Pancreas (tissue), 10 donors: ENCODE results near the gene LAG3. TPM values are rescaled to one million over a fixed set of nuclear protein-coding genes. Genes with fewer than 3 reads are reported as not detected.
A peak's percentile ranks its signal among the peaks of the same experiment; 100 is the strongest.

ENCODE experiments used
- ATAC-seq, 4 donors: fragments of 200-7000 bp; cut with Tn5 transposase; one replicate each; pipeline versions ENCODE4 v1.8.0 to v1.9.1; 2020; ENCODE audit warnings: mild to moderate bottlenecking in 4 of 4, moderate library complexity in 4 of 4
- DNase-seq, 6 donors: peaks; one replicate each; pipeline ENCODE4 v3.0.0-alpha.2; 2020
- FAIRE-seq: peaks from 2 replicates; lab custom pipeline; 2012; peaks lifted over from hg19 to GRCh38; lab: Jason Lieb, UNC
- H3K27ac ChIP-seq, 4 donors: fragments of 200-600 bp; sonication (generic); 1 replicate in 3 of 4; 2 replicates in 1 of 4; pipeline versions ENCODE4 v1.5.0 to v1.8.0; 2020
- H3K27me3 ChIP-seq, 4 donors: fragments of 200-600 bp; one replicate each; pipeline ENCODE4 v1.8.0; 2021
- H3K36me3 ChIP-seq, 3 donors: fragments of 200-600 bp; sonication (generic) in 1 of 3; one replicate each; pipeline versions ENCODE4 v1.5.0 to v1.8.0; 2020 to 2021
- H3K4me1 ChIP-seq, 3 donors: fragments of 200-600 bp; one replicate each; pipeline ENCODE4 v1.8.0; 2021
- H3K4me3 ChIP-seq, 4 donors: fragments of 200-600 bp; sonication (generic) in 2 of 4; one replicate each; pipeline versions ENCODE4 v1.5.0 to v1.8.0; 2020 to 2021
- H3K9me3 ChIP-seq, 4 donors: fragments of 200-600 bp; one replicate each; pipeline ENCODE4 v1.8.0; 2021
- WGBS, 2 donors: extraction: QIAGEN DNeasy Blood & Tissue Kit; methylation state at CpG; one replicate each; pipeline ENCODE4 v1.1.7; 2013; 5-methylcytosine and 5-hydroxymethylcytosine counted together
- intact Hi-C, 3 donors: fragments of 100-400 bp; cut with DNase I; formaldehyde crosslinking; loops; one replicate each; pipeline versions ENCODE4 v1.11.1 to v1.14.2; 2022
- polyA plus RNA-seq, 2 donors: library from polyadenylated mRNA; stranded (reverse); fragments of 200-250 nt; gene quantifications; one replicate each; pipeline ENCODE4 v1.2.3, GENCODE V29; 2013
- total RNA-seq, 6 donors: library from RNA; stranded (reverse); fragmentation: NEBNext Ultra II Directional in 4 of 6; extraction: Animal tissue kit (Norgen Biotek cat#: 25700) in 4 of 6; gene quantifications; one replicate each; pipeline versions ENCODE4 v1.2.1 to v1.2.4, GENCODE V29; 2021 to 2023
- TF ChIP-seq, protein P1 (sequence below), 4 donors: fragments of 200-600 bp; sonication (generic) in 3 of 4; IDR thresholded peaks; one replicate each; pipeline versions ENCODE4 v1.5.0 to v1.8.0; 2021; ENCODE audit warnings: antibody characterized with exemption in 4 of 4
- donor health status: healthy with polysubstance abuse.
- donor health status: DM: no; HTN: no; CAD: no; lungs with moderate emphysema.
- donor health status: DM: no; HTN: no; CAD: no.
- donor health status: control.
- donor health status: control.
- donor health status: Bipolar disorder and iron deficiency.
- donor health status: DM: yes; HTN: yes; CAD: no.
- donor health status: DM: no; HTN: no; CAD: no.
- donor health status: DM: no; HTN: no; CAD: no.
- donor health status: DM: yes; HTN: yes; CAD: no.

The LAG3 gene
- total and polyA plus RNA-seq, 8 donors = 0.15 to 0.91 (median 0.22) TPM; not detected in 1

DNA sequence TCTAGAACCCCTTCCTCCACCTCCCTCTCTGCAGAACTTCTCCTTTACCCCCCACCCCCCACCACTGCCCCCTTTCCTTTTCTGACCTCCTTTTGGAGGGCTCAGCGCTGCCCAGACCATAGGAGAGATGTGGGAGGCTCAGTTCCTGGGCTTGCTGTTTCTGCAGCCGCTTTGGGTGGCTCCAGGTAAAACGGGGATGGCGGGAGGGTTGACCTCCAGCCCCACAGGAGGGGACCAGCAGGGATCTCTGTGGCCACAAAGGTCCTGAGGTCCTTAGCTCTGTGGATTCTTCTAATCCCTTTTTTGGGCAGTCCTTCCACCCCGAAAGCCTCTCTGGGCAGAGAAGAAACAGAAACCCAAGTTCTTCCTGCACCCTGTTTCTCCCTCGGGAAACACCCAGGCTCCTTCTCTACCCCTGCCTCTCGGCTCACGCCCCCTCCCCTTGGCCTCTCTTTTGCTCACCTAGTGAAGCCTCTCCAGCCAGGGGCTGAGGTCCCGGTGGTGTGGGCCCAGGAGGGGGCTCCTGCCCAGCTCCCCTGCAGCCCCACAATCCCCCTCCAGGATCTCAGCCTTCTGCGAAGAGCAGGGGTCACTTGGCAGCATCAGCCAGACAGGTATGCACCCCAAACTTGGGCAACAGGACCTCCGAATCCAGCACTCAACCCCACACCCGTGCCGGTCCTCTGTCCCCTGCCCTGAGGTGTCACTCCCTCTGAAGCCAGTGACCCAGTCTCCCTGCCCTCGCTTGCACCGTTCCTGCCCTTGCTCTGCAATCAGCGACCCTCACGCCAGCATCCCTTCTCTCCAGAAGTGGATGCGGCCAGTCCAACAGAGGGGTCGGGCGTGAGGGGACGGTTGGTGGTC is 638 bp downstream of the LAG3 start:
- peak overlapping the region in 1 of 4 donors; percentile 10 for H3K4me3 ChIP-seq
- H3K4me1 ChIP-seq = peaks cover 0 to 9% (median 0%) of the 10 kb centered on the region in 3 donors
- no peaks in the 10 kb centered on the region for H3K9me3 ChIP-seq
- no peaks in the 10 kb centered on the region for H3K27me3 ChIP-seq
- intact Hi-C loops = no loop called here
- no peak overlapping the region for H3K27ac ChIP-seq
- DNase-seq (no peak), FAIRE-seq (no peak), ATAC-seq (no peak)
- H3K36me3 ChIP-seq = no peaks in the 10 kb centered on the region
- 74 to 75% methylated on average over 21 of the region's 21 CpGs for WGBS, 2 donors
- TF ChIP-seq, protein P1, sequence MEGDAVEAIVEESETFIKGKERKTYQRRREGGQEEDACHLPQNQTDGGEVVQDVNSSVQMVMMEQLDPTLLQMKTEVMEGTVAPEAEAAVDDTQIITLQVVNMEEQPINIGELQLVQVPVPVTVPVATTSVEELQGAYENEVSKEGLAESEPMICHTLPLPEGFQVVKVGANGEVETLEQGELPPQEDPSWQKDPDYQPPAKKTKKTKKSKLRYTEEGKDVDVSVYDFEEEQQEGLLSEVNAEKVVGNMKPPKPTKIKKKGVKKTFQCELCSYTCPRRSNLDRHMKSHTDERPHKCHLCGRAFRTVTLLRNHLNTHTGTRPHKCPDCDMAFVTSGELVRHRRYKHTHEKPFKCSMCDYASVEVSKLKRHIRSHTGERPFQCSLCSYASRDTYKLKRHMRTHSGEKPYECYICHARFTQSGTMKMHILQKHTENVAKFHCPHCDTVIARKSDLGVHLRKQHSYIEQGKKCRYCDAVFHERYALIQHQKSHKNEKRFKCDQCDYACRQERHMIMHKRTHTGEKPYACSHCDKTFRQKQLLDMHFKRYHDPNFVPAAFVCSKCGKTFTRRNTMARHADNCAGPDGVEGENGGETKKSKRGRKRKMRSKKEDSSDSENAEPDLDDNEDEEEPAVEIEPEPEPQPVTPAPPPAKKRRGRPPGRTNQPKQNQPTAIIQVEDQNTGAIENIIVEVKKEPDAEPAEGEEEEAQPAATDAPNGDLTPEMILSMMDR (IDR thresholded peaks at IDR 0.05) = no peak

DNA sequence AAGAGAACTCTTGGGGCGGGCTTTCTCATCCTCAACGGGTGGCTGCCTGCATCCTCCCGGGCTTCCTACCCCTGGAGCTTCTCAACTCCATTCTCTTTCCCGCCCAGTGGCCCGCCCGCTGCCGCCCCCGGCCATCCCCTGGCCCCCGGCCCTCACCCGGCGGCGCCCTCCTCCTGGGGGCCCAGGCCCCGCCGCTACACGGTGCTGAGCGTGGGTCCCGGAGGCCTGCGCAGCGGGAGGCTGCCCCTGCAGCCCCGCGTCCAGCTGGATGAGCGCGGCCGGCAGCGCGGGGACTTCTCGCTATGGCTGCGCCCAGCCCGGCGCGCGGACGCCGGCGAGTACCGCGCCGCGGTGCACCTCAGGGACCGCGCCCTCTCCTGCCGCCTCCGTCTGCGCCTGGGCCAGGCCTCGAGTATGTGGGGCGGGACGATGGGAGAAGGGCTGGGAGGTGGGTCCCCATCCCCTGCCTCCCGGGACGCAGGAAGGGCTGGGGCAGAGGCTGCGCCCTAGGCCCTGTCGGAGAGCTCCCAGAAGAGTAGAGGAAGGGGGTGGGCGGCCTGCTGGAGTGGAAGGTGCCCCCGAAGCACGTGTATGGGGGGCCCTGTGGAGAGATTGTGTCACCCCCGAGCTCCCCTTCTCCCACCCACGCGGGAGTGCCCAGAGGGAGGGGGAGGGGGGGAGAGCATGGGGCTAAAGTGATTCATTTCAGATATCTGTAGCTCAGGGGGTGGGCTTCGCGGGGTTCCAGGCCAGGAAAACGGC is 1.5 kb downstream of the LAG3 start:
- H3K27me3 ChIP-seq = no peaks in the 10 kb centered on the region
- WGBS, 2 donors = 50 to 55% methylated on average over 59 to 60 of the region's 60 CpGs
- TF ChIP-seq, protein P1 (IDR thresholded peaks at IDR 0.05) = no peak
- DNase-seq (no peak), FAIRE-seq (no peak), ATAC-seq (no peak)
- H3K36me3 ChIP-seq = no peaks in the 10 kb centered on the region
- H3K27ac ChIP-seq = no peak overlapping the region
- peaks cover 0 to 6% (median 0%) of the 10 kb centered on the region in 3 donors for H3K4me1 ChIP-seq
- intact Hi-C loops = no loop called here
- H3K4me3 ChIP-seq = peak overlapping the region in 1 of 4 donors; percentile 10
- H3K9me3 ChIP-seq = no peaks in the 10 kb centered on the region

DNA sequence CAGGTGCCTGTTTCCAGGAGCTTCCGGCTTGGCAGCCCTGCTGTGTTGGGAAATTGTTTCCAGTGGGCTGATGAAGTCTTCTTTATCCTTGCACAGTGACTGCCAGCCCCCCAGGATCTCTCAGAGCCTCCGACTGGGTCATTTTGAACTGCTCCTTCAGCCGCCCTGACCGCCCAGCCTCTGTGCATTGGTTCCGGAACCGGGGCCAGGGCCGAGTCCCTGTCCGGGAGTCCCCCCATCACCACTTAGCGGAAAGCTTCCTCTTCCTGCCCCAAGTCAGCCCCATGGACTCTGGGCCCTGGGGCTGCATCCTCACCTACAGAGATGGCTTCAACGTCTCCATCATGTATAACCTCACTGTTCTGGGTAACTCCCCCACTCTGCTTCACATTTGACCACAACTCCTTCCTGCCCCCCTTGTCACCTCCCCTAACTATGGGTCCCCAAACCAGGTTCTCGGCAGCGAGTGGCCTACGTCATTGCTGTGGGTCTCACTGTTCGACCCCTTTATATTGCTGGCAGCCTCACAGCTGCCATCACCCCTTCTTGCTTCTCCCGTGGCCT is 2.3 kb downstream of the LAG3 start:
- intact Hi-C loops = no loop called here
- TF ChIP-seq, protein P1 (IDR thresholded peaks at IDR 0.05) = no peak

DNA sequence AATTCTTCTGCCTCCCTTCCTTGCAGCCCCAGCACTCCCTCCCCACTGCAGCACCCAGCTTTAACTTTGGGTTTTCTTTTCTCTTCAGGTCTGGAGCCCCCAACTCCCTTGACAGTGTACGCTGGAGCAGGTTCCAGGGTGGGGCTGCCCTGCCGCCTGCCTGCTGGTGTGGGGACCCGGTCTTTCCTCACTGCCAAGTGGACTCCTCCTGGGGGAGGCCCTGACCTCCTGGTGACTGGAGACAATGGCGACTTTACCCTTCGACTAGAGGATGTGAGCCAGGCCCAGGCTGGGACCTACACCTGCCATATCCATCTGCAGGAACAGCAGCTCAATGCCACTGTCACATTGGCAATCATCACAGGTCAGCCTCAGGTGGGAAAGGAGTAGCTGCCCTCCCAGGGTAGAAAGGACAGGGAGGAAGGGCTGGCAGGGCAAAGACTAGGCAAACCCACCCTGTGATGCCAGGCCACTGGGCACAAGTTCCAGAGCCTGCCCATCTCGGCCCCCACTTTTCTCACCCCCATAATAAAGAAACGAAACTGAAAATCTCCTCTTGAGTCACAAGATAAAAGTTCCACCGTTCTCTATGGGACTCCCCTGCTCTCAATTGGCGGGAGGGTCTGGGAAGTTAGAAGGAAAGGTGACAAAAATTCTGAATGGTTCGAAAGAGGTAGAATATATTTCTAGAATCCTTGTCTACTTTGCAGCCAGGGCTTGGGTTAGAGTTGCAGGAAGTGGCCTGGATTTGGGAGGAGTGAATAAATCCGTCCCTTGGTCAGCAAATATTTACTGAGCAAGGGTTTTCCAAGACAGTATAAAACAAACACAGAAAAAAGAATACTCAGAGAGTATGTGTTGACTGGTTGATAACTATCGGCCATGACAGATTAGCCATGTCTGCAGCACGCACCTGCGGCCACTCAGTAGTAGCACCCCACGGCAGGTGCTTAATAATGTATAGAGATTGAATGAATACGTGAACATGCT is 3.2 kb downstream of the LAG3 start:
- Histone ChIP-seq H3K9me3 (no peaks in the 10 kb centered on the region), H3K4me3 (no peak overlapping the region), H3K36me3 (no peaks in the 10 kb centered on the region), H3K27me3 (no peaks in the 10 kb centered on the region), H3K4me1 (peaks cover 0 to 6% (median 0%) of the 10 kb centered on the region in 3 donors), H3K27ac (no peak overlapping the region)
- DNase-seq = no peak
- intact Hi-C loops = no loop called here
- ATAC-seq = no peak
- FAIRE-seq = no peak
- TF ChIP-seq, protein P1 (IDR thresholded peaks at IDR 0.05) = no peak
- WGBS, 2 donors = 64 to 65% methylated on average over 16 of the region's 16 CpGs

More for the DNA sequence above, 2.3 kb downstream of the LAG3 start:
- FAIRE-seq (no peak), DNase-seq (no peak), ATAC-seq (no peak)
- no peaks in the 10 kb centered on the region for H3K36me3 ChIP-seq
- no peak overlapping the region for H3K27ac ChIP-seq
- WGBS, 2 donors = 88 to 91% methylated on average over 15 of the region's 15 CpGs
- H3K4me1 ChIP-seq = peaks cover 0 to 6% (median 0%) of the 10 kb centered on the region in 3 donors
- no peak overlapping the region for H3K4me3 ChIP-seq
- no peaks in the 10 kb centered on the region for H3K27me3 ChIP-seq
- H3K9me3 ChIP-seq = no peaks in the 10 kb centered on the region
